K562 (cell line): ENCODE data around the gene PRTN3. TPM values are rescaled to one million over a fixed set of nuclear protein-coding genes. Genes with fewer than 3 reads are reported as not detected.

ENCODE experiments used
- PBX2 ChIP-seq, 2 experiments: IDR thresholded peaks in 1 of 2; conservative IDR thresholded peaks in 1 of 2; 2 replicates each; pipeline ENCODE4 v1.6.1; 2016; ENCODE audit warnings: low read depth in 2 of 2, mild to moderate bottlenecking in 1 of 2, missing compliant biosample characterization in 1 of 2, missing genetic modification characterization in 1 of 2, moderate library complexity in 1 of 2
- PHB2 ChIP-seq: fragments of 450-650 bp; IDR thresholded peaks from 2 replicates; pipeline ENCODE4 v1.6.1; 2017; ENCODE audit warnings: low read depth
- ZBTB33 ChIP-seq: sonication (generic); formaldehyde crosslinking; IDR thresholded peaks from 2 replicates; pipeline ENCODE4 v1.8.1; 2023; ENCODE audit warnings: mild to moderate bottlenecking, missing genetic modification reagents
- polyA plus RNA-seq, 8 experiments: library from polyadenylated mRNA; depleted of rRNA in 4 of 8; stranded (reverse) in 5 of 8; unstranded in 3 of 8; fragments of >200 nt; fragmentation: Nextera tagmentation in 2 of 8; fragmentation: Illumina TruSeq in 1 of 8; extraction: Ambion mirVana in 2 of 8; extraction: Trizol in 1 of 8; gene quantifications; 2 replicates each; pipeline versions ENCODE4 v1.2.1 to v1.2.3, GENCODE V29; 2011 to 2014; ENCODE audit warnings: inconsistent platforms in 1 of 8, missing spikeins in 1 of 8
- total RNA-seq, 7 experiments: library from RNA; depleted of rRNA in 6 of 7; stranded (reverse); fragments of >200 nt in 6 of 7; fragmentation: Illumina TruSeq in 2 of 7; extraction: Trizol in 2 of 7; gene quantifications; 2 replicates each; pipeline versions ENCODE4 v1.2.1 to v1.2.3, GENCODE V29; 2011 to 2021; ENCODE audit warnings: low replicate concordance in 1 of 7
- TF ChIP-seq, protein P1 (sequence below): fragments of 450-650 bp; conservative IDR thresholded peaks from 2 replicates; pipeline ENCODE4 v1.6.1; 2016; ENCODE audit warnings: missing genetic modification characterization, low read depth, mild to moderate bottlenecking, missing compliant biosample characterization, moderate library complexity

Gene PRTN3
- total and polyA plus RNA-seq, 9 of the 15 experiments (the other 6 are each of a cell fraction or from before 2014, with no cell fraction given), result 0.14 to 0.86 (median 0.43) TPM; not detected in 3

DNA sequence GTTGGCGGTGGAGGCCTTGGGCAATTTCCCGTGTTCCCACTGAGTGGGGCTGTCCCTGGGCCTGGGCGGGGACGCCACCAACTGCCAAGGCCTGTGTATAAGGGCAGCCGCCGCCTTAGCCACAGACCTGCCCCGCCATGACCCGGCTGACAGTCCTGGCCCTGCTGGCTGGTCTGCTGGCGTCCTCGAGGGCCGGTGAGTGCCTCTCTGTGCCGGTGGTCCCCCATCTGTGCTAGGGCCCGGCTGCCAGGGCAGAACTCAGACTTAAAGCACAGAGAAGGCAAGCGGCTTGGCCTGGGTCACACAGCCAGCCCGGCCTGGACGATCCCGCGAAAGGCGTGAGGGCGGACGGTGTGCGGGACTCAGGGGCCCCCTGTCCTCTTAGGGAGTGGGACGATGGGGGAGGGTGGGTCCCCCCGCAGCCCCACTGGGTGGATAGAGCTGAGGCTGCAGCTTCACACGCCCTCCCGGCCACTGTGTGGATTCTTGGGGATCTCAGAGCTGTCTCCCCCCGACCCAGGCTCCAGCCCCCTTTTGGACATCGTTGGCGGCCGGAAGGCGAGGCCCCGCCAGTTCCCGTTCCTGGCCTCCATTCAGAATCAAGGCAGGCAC lies 13.0 kb upstream of the PRTN3 start, which contains the start of gene AZU1 (continued):
- TF ChIP-seq, protein P1, sequence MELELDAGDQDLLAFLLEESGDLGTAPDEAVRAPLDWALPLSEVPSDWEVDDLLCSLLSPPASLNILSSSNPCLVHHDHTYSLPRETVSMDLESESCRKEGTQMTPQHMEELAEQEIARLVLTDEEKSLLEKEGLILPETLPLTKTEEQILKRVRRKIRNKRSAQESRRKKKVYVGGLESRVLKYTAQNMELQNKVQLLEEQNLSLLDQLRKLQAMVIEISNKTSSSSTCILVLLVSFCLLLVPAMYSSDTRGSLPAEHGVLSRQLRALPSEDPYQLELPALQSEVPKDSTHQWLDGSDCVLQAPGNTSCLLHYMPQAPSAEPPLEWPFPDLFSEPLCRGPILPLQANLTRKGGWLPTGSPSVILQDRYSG (tag), result no peak
- peak; percentile 97 for TF ChIP-seq ZBTB33 (CRISPR knock-in tag)
- TF ChIP-seq PBX2 (CRISPR knock-in tag; IDR thresholded peaks at IDR 0.05; ENCODE audit: low read depth), result no peak
- no peak for TF ChIP-seq PBX2 (tag; conservative IDR thresholded peaks at IDR 0.05; ENCODE audit: low read depth)
- no peak for TF ChIP-seq PHB2
